ENCODE data around the gene DAPK1.

DNA sequence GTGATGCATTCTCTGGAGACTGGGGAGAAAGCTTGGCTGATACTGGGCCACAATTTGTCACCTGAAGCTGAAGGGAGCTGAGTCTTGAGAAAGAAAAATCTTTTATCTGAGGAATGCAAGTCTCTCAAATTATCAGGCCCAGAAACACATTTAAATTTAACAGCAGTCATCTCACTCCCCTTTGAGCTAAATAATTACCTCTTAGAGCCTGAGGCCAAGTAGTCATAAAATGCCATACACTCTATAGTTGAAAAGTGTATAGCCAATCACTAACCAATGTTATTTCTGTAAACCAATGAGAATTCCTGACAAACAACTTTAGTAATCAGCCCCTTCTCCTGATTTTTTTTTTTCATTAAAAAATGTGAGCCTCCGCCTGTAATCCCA is 32.7 kb upstream of the DAPK1 start:
- TF ChIP-seq, protein P1, sequence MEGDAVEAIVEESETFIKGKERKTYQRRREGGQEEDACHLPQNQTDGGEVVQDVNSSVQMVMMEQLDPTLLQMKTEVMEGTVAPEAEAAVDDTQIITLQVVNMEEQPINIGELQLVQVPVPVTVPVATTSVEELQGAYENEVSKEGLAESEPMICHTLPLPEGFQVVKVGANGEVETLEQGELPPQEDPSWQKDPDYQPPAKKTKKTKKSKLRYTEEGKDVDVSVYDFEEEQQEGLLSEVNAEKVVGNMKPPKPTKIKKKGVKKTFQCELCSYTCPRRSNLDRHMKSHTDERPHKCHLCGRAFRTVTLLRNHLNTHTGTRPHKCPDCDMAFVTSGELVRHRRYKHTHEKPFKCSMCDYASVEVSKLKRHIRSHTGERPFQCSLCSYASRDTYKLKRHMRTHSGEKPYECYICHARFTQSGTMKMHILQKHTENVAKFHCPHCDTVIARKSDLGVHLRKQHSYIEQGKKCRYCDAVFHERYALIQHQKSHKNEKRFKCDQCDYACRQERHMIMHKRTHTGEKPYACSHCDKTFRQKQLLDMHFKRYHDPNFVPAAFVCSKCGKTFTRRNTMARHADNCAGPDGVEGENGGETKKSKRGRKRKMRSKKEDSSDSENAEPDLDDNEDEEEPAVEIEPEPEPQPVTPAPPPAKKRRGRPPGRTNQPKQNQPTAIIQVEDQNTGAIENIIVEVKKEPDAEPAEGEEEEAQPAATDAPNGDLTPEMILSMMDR (IDR thresholded peaks at IDR 0.05) = no peak
- TF ChIP-seq MAZ (IDR thresholded peaks at IDR 0.05; ENCODE audit: borderline replicate concordance, low read depth, low read length) (no peak), RAD21 (conservative IDR thresholded peaks at IDR 0.05 in 1 of 2, IDR thresholded peaks at IDR 0.05 in 1 of 2) (no peak), RFX5 (IDR thresholded peaks at IDR 0.05) (no peak), CEBPB (IDR thresholded peaks at IDR 0.05) (no peak), JUN (IDR thresholded peaks at IDR 0.05) (no peak), ZFP36 (IDR thresholded peaks at IDR 0.05; ENCODE audit: borderline replicate concordance, partially characterized antibody) (no peak), POLR2A (IDR thresholded peaks at IDR 0.05; ENCODE audit: low read length) (no peak), RNF2 (IDR thresholded peaks at IDR 0.05; ENCODE audit: borderline replicate concordance, low read depth) (no peak)
- TF ChIP-seq, protein P2, sequence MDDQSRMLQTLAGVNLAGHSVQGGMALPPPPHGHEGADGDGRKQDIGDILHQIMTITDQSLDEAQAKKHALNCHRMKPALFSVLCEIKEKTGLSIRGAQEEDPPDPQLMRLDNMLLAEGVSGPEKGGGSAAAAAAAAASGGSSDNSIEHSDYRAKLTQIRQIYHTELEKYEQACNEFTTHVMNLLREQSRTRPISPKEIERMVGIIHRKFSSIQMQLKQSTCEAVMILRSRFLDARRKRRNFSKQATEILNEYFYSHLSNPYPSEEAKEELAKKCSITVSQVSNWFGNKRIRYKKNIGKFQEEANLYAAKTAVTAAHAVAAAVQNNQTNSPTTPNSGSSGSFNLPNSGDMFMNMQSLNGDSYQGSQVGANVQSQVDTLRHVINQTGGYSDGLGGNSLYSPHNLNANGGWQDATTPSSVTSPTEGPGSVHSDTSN (IDR thresholded peaks at IDR 0.05) = no peak
- TF ChIP-seq, protein P3, sequence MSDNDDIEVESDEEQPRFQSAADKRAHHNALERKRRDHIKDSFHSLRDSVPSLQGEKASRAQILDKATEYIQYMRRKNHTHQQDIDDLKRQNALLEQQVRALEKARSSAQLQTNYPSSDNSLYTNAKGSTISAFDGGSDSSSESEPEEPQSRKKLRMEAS (IDR thresholded peaks at IDR 0.05) = no peak
- TF ChIP-seq, protein P4, sequence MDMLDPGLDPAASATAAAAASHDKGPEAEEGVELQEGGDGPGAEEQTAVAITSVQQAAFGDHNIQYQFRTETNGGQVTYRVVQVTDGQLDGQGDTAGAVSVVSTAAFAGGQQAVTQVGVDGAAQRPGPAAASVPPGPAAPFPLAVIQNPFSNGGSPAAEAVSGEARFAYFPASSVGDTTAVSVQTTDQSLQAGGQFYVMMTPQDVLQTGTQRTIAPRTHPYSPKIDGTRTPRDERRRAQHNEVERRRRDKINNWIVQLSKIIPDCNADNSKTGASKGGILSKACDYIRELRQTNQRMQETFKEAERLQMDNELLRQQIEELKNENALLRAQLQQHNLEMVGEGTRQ (IDR thresholded peaks at IDR 0.05) = no peak

Data from A549 (cell line).